B cell (primary cell): ENCODE measurements around the gene CFAP61.

Experiments used
- EZH2 ChIP-seq: IDR thresholded peaks from 2 replicates; pipeline ENCODE4 v1.6.1; 2012; ENCODE audit warnings: borderline replicate concordance, low read depth, mild to moderate bottlenecking, moderate library complexity, low read length; ENCODE audit not compliant: insufficient read depth, poor library complexity, severe bottlenecking
- TF ChIP-seq, protein P1 (sequence below): fragments of 200-600 bp; IDR thresholded peaks from one replicate; pipeline ENCODE4 v1.8.0; 2022; ENCODE audit warnings: antibody characterized with exemption, mild to moderate bottlenecking

DNA sequence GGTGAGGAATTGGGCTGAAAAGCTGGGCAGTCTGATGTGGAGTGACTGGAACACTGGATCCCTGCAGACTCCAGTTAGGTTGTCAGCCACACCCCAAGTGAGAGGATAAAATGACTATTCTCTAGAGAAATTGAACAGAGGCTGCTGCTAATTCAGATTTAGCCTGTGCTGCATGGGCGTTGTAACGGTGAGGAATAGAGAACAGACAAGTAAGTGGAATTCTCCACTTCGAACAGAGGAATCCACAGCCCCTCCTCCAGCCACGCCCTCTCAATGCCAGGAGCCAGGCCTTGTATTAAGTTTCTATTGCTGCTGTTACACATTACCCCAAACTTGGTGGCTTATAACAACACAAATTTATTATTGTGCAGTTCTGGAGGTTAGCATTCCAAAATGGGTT, 109.3 kb downstream of the CFAP61 start:
- TF ChIP-seq, protein P1, sequence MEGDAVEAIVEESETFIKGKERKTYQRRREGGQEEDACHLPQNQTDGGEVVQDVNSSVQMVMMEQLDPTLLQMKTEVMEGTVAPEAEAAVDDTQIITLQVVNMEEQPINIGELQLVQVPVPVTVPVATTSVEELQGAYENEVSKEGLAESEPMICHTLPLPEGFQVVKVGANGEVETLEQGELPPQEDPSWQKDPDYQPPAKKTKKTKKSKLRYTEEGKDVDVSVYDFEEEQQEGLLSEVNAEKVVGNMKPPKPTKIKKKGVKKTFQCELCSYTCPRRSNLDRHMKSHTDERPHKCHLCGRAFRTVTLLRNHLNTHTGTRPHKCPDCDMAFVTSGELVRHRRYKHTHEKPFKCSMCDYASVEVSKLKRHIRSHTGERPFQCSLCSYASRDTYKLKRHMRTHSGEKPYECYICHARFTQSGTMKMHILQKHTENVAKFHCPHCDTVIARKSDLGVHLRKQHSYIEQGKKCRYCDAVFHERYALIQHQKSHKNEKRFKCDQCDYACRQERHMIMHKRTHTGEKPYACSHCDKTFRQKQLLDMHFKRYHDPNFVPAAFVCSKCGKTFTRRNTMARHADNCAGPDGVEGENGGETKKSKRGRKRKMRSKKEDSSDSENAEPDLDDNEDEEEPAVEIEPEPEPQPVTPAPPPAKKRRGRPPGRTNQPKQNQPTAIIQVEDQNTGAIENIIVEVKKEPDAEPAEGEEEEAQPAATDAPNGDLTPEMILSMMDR, result no peak
- TF ChIP-seq EZH2, result no peak
